Endothelial cell of umbilical vein (primary cell): Measurements from ENCODE around the gene CES4A. TPM values are rescaled to one million over a fixed set of nuclear protein-coding genes. Genes with fewer than 3 reads are reported as not detected.

ENCODE experiments used
- BruUV-seq: library from RNA; stranded (reverse); fragments of 400-500 nt; replicated peaks from 2 replicates; lab custom pipeline; 2021; lab: Mats Ljungman, UMichigan
- CTCF ChIA-PET: fragments of 300-600, 350-600 bp; sonication (Branson Sonifier 250); formaldehyde crosslinking; loops from one replicate; lab custom pipeline; 2021; ENCODE audit warnings: antibody characterized with exemption, inconsistent platforms; lab: Charles Lee
- POLR2A ChIA-PET: fragments of 300-600, 350-600 bp; sonication (Branson Sonifier 250); formaldehyde crosslinking; loops from one replicate; lab custom pipeline; 2021; ENCODE audit warnings: antibody characterized with exemption, inconsistent platforms; lab: Charles Lee
- DNase-seq: peaks from one replicate; pipeline ENCODE4 v3.0.0-alpha.2; 2011; ENCODE audit warnings: low read depth, low spot score
- FAIRE-seq: peaks from 2 replicates; lab custom pipeline; 2011; peaks lifted over from hg19 to GRCh38; lab: Jason Lieb, UNC
- H2AFZ ChIP-seq: 2 replicates; pipeline ENCODE4 v1.6.0; 2012; ENCODE audit warnings: low read depth, low read length, control low read depth, inconsistent platforms
- H3K27ac ChIP-seq: 2 replicates; pipeline ENCODE4 v1.5.1; 2011; ENCODE audit warnings: low read depth, mild to moderate bottlenecking, control low read depth, low read length, moderate library complexity; ENCODE audit not compliant: insufficient read depth
- H3K27me3 ChIP-seq, 2 experiments: 2 replicates each; pipeline versions ENCODE4 v1.6.0 to v1.6.1; 2011; ENCODE audit warnings: low read length in 2 of 2, mixed read lengths in 1 of 2; ENCODE audit not compliant: control insufficient read depth in 2 of 2, insufficient read depth in 2 of 2
- H3K36me3 ChIP-seq, 2 experiments: 2 replicates in 1 of 2; 3 replicates in 1 of 2; pipeline ENCODE4 v1.5.1; 2011; ENCODE audit warnings: low read length in 2 of 2, mild to moderate bottlenecking in 1 of 2, moderate library complexity in 1 of 2; ENCODE audit not compliant: control insufficient read depth in 2 of 2, insufficient read depth in 2 of 2; ENCODE audit errors: extremely low read depth in 1 of 2
- H3K4me1 ChIP-seq: 3 replicates; pipeline ENCODE4 v1.5.1; 2011; ENCODE audit warnings: mild to moderate bottlenecking, low read length; ENCODE audit not compliant: control insufficient read depth, insufficient read depth; ENCODE audit errors: extremely low read depth
- H3K4me2 ChIP-seq: 2 replicates; pipeline ENCODE4 v1.6.1; 2011; ENCODE audit warnings: low read length, control low read depth, mixed read lengths; ENCODE audit not compliant: insufficient read depth
- H3K4me3 ChIP-seq, 3 experiments: fragments of 200-600 bp in 1 of 3; sonication (generic), shearing (Covaris generic) in 1 of 3; replicated peaks in 1 of 3; 2 replicates each; pipeline ENCODE4 v1.5.1; 2011 to 2016; ENCODE audit warnings: control low read depth in 3 of 3, low read length in 3 of 3, mild to moderate bottlenecking in 2 of 3, inconsistent platforms in 1 of 3, low read depth in 1 of 3, moderate library complexity in 1 of 3; ENCODE audit not compliant: insufficient read depth in 1 of 3
- H3K79me2 ChIP-seq: 2 replicates; pipeline ENCODE4 v1.6.0; 2012; ENCODE audit warnings: low read length, inconsistent platforms; ENCODE audit not compliant: control insufficient read depth, insufficient read depth
- H3K9ac ChIP-seq: replicated peaks from 2 replicates; pipeline ENCODE3; 2011; ENCODE audit warnings: low read length, control low read depth; ENCODE audit not compliant: insufficient read depth; ENCODE audit errors: extremely low read depth
- H3K9me1 ChIP-seq: replicated peaks from 3 replicates; pipeline ENCODE4 v1.6.0; 2011; ENCODE audit warnings: mild to moderate bottlenecking, low read length; ENCODE audit not compliant: control insufficient read depth, insufficient read depth; ENCODE audit errors: extremely low read depth
- H3K9me3 ChIP-seq: replicated peaks from 2 replicates; pipeline ENCODE4 v1.5.1; 2012; ENCODE audit warnings: low read length, inconsistent platforms; ENCODE audit not compliant: control insufficient read depth, insufficient read depth
- H4K20me1 ChIP-seq: replicated peaks from 2 replicates; pipeline ENCODE3; 2011; ENCODE audit warnings: mild to moderate bottlenecking, low read length; ENCODE audit not compliant: control insufficient read depth, insufficient read depth; ENCODE audit errors: extremely low read depth
- EZH2 ChIP-seq: IDR thresholded peaks from 2 replicates; pipeline ENCODE4 v1.6.1; 2012; ENCODE audit warnings: borderline replicate concordance, low read depth, mild to moderate bottlenecking, moderate library complexity, low read length, inconsistent platforms; ENCODE audit not compliant: severe bottlenecking
- FOS ChIP-seq: IDR thresholded peaks from 2 replicates; pipeline ENCODE4 v1.6.1; 2011; ENCODE audit warnings: mild to moderate bottlenecking, low read length, moderate library complexity, borderline replicate concordance; ENCODE audit not compliant: insufficient read depth
- GATA2 ChIP-seq: IDR thresholded peaks from 2 replicates; pipeline ENCODE4 v1.7.0; 2011; ENCODE audit warnings: low read depth, mild to moderate bottlenecking, moderate library complexity, mixed read lengths, low read length; ENCODE audit not compliant: insufficient read length, insufficient read depth
- JUN ChIP-seq: IDR thresholded peaks from 2 replicates; pipeline ENCODE4 v1.6.1; 2011; ENCODE audit warnings: borderline replicate concordance, low read depth; ENCODE audit not compliant: insufficient read length, insufficient read depth
- MYC ChIP-seq: IDR thresholded peaks from one replicate; pipeline ENCODE4 v1.6.1; 2011; ENCODE audit warnings: mild to moderate bottlenecking, low read depth, low read length
- POLR2A ChIP-seq: IDR thresholded peaks from 2 replicates; pipeline ENCODE4 v1.6.1; 2012; ENCODE audit warnings: low read depth, mild to moderate bottlenecking, control low read depth, low read length
- POLR2AphosphoS5 ChIP-seq: IDR thresholded peaks from 2 replicates; pipeline ENCODE4 v1.6.1; 2012; ENCODE audit warnings: low read depth, mild to moderate bottlenecking, control low read depth, low read length, moderate library complexity; ENCODE audit not compliant: insufficient read depth
- dilution Hi-C: fragments of 300-500 bp; cut with MboI; formaldehyde crosslinking; loops from one replicate; pipeline ENCODE4 v1.15.0; 2019; ENCODE audit warnings: low sequenced_read_pairs; ENCODE audit not compliant: extremely low pct_ligation_motif_present
- intact Hi-C: fragments of 100-400 bp; cut with micrococcal nuclease; formaldehyde crosslinking; loops from one replicate; pipeline ENCODE4 v1.10.0; 2022
- polyA plus RNA-seq, 4 experiments: library from polyadenylated mRNA; depleted of rRNA in 3 of 4; stranded (reverse) in 3 of 4; unstranded in 1 of 4; fragments of >200 nt; gene quantifications; 2 replicates each; pipeline versions ENCODE4 v1.2.1 to v1.2.3, GENCODE V29; 2011 to 2012; ENCODE audit warnings: missing spikeins in 1 of 4
- total RNA-seq: library from RNA; stranded (reverse); gene quantifications from 2 replicates; pipeline ENCODE4 v1.2.3, GENCODE V29; 2021
- TF ChIP-seq, protein P1 (sequence below), 2 donors: IDR thresholded peaks; 1 replicate in 1 of 2; 2 replicates in 1 of 2; pipeline ENCODE4 v1.5.1; 2011; ENCODE audit warnings: low read length in 2 of 2, mild to moderate bottlenecking in 2 of 2, moderate library complexity in 2 of 2, control low read depth in 1 of 2, inconsistent platforms in 1 of 2, low read depth in 1 of 2; ENCODE audit not compliant: insufficient read depth in 1 of 2; ENCODE audit errors: extremely low read depth in 1 of 2
- TF ChIP-seq, protein P2 (sequence below): IDR thresholded peaks from 2 replicates; pipeline ENCODE4 v1.6.1; 2011; ENCODE audit not compliant: insufficient read depth, insufficient read length

The CES4A gene
- total and polyA plus RNA-seq, 2 donors (not counting 3 experiments of a cell fraction or from before 2014, with no cell fraction given) = 5.4 to 13.3 TPM

DNA sequence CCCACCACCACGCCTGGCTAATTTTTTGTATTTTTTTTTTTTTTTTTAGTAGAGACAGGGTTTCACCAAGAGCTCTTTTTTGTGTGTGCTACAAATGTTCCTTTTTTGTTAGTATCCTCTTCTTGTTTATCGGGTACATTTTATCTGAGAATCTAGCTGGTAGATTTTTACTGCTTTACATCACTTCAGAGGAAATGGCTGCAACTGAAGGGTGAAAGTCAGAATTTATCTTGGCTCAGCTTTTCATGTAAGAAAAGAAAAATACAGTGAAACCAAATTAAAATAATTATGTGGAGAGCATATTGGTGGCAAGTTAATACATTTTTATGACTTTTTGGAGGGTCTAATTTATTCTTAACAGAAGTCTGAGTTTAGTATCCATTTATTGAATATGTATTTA lies 66.5 kb downstream of the CES4A start:
- no peak overlapping the region for H3K4me2 ChIP-seq
- no peak overlapping the region for H2AFZ ChIP-seq
- ChIA-PET POLR2A (no interaction called here), CTCF (interaction anchor here (1.3 to 2.7 kb wide), 3 partner anchors 12 to 47 kb away, joined by 4 to 9 read pairs (median 4); no protein-coding TSS in a partner anchor)
- peaks cover 10% of the 10 kb centered on the region for H4K20me1 ChIP-seq
- no peaks in the 10 kb centered on the region for H3K27me3 ChIP-seq
- DNase-seq (peak; percentile 28), FAIRE-seq (no peak)
- TF ChIP-seq, protein P1, sequence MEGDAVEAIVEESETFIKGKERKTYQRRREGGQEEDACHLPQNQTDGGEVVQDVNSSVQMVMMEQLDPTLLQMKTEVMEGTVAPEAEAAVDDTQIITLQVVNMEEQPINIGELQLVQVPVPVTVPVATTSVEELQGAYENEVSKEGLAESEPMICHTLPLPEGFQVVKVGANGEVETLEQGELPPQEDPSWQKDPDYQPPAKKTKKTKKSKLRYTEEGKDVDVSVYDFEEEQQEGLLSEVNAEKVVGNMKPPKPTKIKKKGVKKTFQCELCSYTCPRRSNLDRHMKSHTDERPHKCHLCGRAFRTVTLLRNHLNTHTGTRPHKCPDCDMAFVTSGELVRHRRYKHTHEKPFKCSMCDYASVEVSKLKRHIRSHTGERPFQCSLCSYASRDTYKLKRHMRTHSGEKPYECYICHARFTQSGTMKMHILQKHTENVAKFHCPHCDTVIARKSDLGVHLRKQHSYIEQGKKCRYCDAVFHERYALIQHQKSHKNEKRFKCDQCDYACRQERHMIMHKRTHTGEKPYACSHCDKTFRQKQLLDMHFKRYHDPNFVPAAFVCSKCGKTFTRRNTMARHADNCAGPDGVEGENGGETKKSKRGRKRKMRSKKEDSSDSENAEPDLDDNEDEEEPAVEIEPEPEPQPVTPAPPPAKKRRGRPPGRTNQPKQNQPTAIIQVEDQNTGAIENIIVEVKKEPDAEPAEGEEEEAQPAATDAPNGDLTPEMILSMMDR (IDR thresholded peaks at IDR 0.05; ENCODE audit: extremely low read depth in 1 of 2, insufficient read depth in 1 of 2, low read depth in 1 of 2, low read length in 2 of 2) = no peak
- TF ChIP-seq FOS = no peak
- no peak for TF ChIP-seq JUN
- no peak for TF ChIP-seq POLR2A
- no peak for TF ChIP-seq GATA2
- TF ChIP-seq, protein P2, sequence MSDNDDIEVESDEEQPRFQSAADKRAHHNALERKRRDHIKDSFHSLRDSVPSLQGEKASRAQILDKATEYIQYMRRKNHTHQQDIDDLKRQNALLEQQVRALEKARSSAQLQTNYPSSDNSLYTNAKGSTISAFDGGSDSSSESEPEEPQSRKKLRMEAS = no peak
- TF ChIP-seq EZH2 = no peak
- TF ChIP-seq MYC = no peak
- TF ChIP-seq POLR2AphosphoS5 = no peak
- H3K27ac ChIP-seq = no peak overlapping the region
- no peak overlapping the region for H3K9ac ChIP-seq
- peaks cover 4% of the 10 kb centered on the region for H3K4me1 ChIP-seq
- peaks cover 0 to 2% of the 10 kb centered on the region in 2 experiments for H3K36me3 ChIP-seq
- intact Hi-C loops (no loop called here), dilution Hi-C loops (no loop called here)
- no peak overlapping the region for H3K4me3 ChIP-seq
- no peaks in the 10 kb centered on the region for H3K9me3 ChIP-seq
- H3K9me1 ChIP-seq = peaks cover 2% of the 10 kb centered on the region
- no TSS peak for BruUV-seq
- peaks cover 95% of the 10 kb centered on the region for H3K79me2 ChIP-seq
